A673 (cell line): ENCODE results near the gene KIF17. TPM values are rescaled to one million over a fixed set of nuclear protein-coding genes. Genes with fewer than 3 reads are reported as not detected.

ENCODE experiments used
- BruUV-seq: library from RNA; stranded (reverse); fragments of 400-500 nt; replicated peaks from 2 replicates; lab custom pipeline; 2021; lab: Mats Ljungman, UMichigan
- CTCF ChIA-PET: fragments of 300-600 bp; sonication (Branson Sonifier 250); formaldehyde crosslinking; loops from one replicate; lab custom pipeline; 2022; ENCODE audit warnings: antibody characterized with exemption; lab: Charles Lee
- POLR2A ChIA-PET: fragments of 300-600 bp; sonication (Branson Sonifier 250); formaldehyde crosslinking; loops from one replicate; lab custom pipeline; 2022; ENCODE audit warnings: antibody characterized with exemption; ENCODE audit not compliant: low non-redundant PET; lab: Charles Lee
- DNase-seq: peaks from one replicate; pipeline ENCODE4 v3.0.0-alpha.2; 2015; ENCODE audit warnings: low spot score
- H3K27ac ChIP-seq: fragments of 200-600 bp; sonication (generic); 2 replicates; pipeline ENCODE4 v1.5.1; 2016; ENCODE audit warnings: mixed run types, low read depth, mild to moderate bottlenecking, mixed read lengths, antibody characterized with exemption, low read length; ENCODE audit not compliant: poor library complexity, severe bottlenecking
- H3K27me3 ChIP-seq: fragments of 200-600 bp; sonication (generic); replicated peaks from 2 replicates; pipeline ENCODE4 v1.6.1; 2017; ENCODE audit warnings: mixed run types, low read depth, mild to moderate bottlenecking, mixed read lengths, antibody characterized with exemption, low read length; ENCODE audit not compliant: insufficient read depth, poor library complexity
- H3K36me3 ChIP-seq: fragments of 200-600 bp; sonication (generic); 2 replicates; pipeline ENCODE4 v1.6.1; 2016; ENCODE audit warnings: mixed run types, mild to moderate bottlenecking, mixed read lengths, antibody characterized with exemption, low read length; ENCODE audit not compliant: insufficient read depth, poor library complexity, severe bottlenecking
- H3K4me1 ChIP-seq: fragments of 200-600 bp; sonication (generic); 2 replicates; pipeline ENCODE4 v1.6.1; 2017; ENCODE audit warnings: mixed run types, mild to moderate bottlenecking, mixed read lengths, antibody characterized with exemption, low read length; ENCODE audit not compliant: insufficient read depth, poor library complexity, severe bottlenecking
- H3K4me3 ChIP-seq: fragments of 200-600 bp; sonication (generic); 2 replicates; pipeline ENCODE4 v1.5.1; 2016; ENCODE audit warnings: low read depth, mixed run types, mild to moderate bottlenecking, mixed read lengths, low read length; ENCODE audit not compliant: poor library complexity, severe bottlenecking
- H3K9me3 ChIP-seq: fragments of 200-600 bp; sonication (generic); 2 replicates; pipeline ENCODE4 v1.6.1; 2016; ENCODE audit warnings: mixed run types, low read depth, mild to moderate bottlenecking, mixed read lengths, antibody characterized with exemption, low read length; ENCODE audit not compliant: poor library complexity, severe bottlenecking
- EZH2 ChIP-seq: fragments of 200-600 bp; sonication (generic); IDR thresholded peaks from 2 replicates; pipeline ENCODE4 v1.6.1; 2017; ENCODE audit warnings: borderline replicate concordance, low read depth, mild to moderate bottlenecking, mixed read lengths, antibody characterized with exemption, low read length; ENCODE audit not compliant: poor library complexity, severe bottlenecking
- intact Hi-C: fragments of 100-400 bp; cut with micrococcal nuclease; formaldehyde crosslinking; loops from one replicate; pipeline ENCODE4 v1.10.0; 2022; ENCODE audit not compliant: unreplicated experiment
- total RNA-seq: library from RNA; stranded (reverse); gene quantifications from 2 replicates; pipeline ENCODE4 v1.2.3, GENCODE V29; 2021
- TF ChIP-seq, protein P1 (sequence below): fragments of 300-800, 200-600 bp; sonication (generic); conservative IDR thresholded peaks from 2 replicates; pipeline ENCODE4 v1.5.1; 2017; ENCODE audit warnings: low read depth, mild to moderate bottlenecking, antibody characterized with exemption, low read length, moderate library complexity, mixed read lengths

The KIF17 gene
- total RNA-seq, 1 experiment from 2014 or later, result 0.71 TPM

DNA sequence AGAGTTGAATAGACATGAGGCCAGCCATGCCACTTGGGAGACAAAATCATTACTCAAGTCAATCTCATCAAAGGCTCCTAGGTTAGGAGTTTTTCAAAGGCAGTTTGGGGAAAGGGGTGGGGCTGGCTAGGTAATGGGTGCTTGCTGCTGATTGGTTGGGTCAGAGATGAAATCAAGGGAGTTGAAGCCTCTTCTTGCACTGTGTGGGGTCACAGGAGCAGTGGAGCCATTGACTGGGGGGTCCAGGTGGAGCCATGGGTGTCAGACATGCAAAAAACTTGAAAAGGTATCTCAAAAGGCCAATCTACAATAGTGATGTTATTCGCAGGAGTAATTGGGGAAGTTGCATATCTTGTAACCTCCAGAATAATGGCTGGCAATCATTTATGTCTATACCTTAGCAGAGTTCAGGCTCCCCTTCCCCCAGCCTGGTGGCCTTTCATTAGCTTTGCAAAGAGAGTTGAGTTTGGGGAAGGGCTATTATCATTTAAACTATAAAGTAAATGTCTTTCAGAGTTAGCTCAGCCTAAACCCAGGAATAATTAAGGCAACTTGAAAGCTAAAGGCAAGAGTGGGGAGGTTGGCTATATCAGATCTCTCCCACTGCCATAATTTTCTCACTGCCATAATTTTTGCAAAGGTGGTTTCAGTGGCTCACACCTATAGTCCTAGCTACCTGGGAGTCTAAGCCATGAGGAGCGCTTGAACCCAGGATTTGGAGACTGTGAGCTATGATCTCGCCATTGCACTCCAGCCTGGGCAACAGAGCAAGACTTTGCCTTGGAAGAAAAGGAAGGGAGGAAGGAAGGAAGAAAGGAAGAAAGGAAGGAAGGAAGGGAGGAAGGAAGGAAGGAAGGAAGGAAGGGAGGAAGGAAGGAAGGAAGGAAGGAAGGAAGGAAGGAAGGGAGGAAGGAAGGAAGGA lies 92.4 kb downstream of the KIF17 start:
- Histone ChIP-seq H3K27ac (no peak overlapping the region), H3K9me3 (no peaks in the 10 kb centered on the region), H3K4me3 (no peak overlapping the region), H3K4me1 (no peaks in the 10 kb centered on the region), H3K36me3 (no peaks in the 10 kb centered on the region), H3K27me3 (no peaks in the 10 kb centered on the region)
- TF ChIP-seq, protein P1, sequence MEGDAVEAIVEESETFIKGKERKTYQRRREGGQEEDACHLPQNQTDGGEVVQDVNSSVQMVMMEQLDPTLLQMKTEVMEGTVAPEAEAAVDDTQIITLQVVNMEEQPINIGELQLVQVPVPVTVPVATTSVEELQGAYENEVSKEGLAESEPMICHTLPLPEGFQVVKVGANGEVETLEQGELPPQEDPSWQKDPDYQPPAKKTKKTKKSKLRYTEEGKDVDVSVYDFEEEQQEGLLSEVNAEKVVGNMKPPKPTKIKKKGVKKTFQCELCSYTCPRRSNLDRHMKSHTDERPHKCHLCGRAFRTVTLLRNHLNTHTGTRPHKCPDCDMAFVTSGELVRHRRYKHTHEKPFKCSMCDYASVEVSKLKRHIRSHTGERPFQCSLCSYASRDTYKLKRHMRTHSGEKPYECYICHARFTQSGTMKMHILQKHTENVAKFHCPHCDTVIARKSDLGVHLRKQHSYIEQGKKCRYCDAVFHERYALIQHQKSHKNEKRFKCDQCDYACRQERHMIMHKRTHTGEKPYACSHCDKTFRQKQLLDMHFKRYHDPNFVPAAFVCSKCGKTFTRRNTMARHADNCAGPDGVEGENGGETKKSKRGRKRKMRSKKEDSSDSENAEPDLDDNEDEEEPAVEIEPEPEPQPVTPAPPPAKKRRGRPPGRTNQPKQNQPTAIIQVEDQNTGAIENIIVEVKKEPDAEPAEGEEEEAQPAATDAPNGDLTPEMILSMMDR, result no peak
- no peak for TF ChIP-seq EZH2
- POLR2A ChIA-PET, result no interaction called here
- intact Hi-C loops, result no loop called here
- CTCF ChIA-PET, result no interaction called here
- BruUV-seq, result no TSS peak
- no peak for DNase-seq

- POLR2A ChIA-PET, result no interaction called here
- H3K36me3 ChIP-seq, result no peaks in the 10 kb centered on the region
- H3K4me1 ChIP-seq, result no peaks in the 10 kb centered on the region
- no peak overlapping the region for H3K4me3 ChIP-seq
- H3K27me3 ChIP-seq, result no peaks in the 10 kb centered on the region
- TF ChIP-seq, protein P1, result no peak
- TF ChIP-seq EZH2, result no peak
- DNase-seq, result no peak
- no peak overlapping the region for H3K27ac ChIP-seq
- CTCF ChIA-PET, result no interaction called here
- intact Hi-C loops, result no loop called here
- H3K9me3 ChIP-seq, result no peaks in the 10 kb centered on the region
- BruUV-seq, result no TSS peak
These were observed 93.1 kb downstream of the KIF17 start for GRCh38 chr1:20624709-20625108.

DNA sequence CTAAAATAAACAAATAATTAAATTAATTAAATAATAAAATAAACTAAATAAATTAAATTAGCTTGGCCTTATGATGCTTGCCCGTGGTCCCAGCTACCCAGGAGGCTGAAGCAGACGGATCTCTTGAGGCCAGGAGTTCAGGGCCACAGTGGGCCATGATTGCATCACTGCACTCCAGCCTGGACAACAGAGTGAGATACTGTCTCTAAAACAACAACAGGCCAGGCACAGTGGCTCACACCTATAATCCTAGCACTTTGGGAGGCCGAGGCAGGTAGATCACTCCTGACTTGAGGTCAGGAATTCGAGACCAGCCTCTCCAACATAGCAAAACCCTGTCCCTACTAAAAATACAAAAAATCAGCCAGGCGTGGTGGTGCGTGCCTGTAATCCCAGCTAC lies 96.8 kb downstream of the KIF17 start:
- BruUV-seq, result no TSS peak
- no peaks in the 10 kb centered on the region for H3K9me3 ChIP-seq

More for the DNA sequence above, 96.8 kb downstream of the KIF17 start:
- Histone ChIP-seq H3K36me3 (no peaks in the 10 kb centered on the region), H3K4me3 (no peak overlapping the region), H3K27me3 (no peaks in the 10 kb centered on the region), H3K4me1 (no peaks in the 10 kb centered on the region), H3K27ac (no peak overlapping the region)
- no peak for TF ChIP-seq EZH2
- TF ChIP-seq, protein P1, result no peak
- ChIA-PET CTCF (no interaction called here), POLR2A (no interaction called here)
- intact Hi-C loops, result no loop called here
- DNase-seq, result no peak
